ENCODE results near the gene NGF. TPM values are rescaled to one million over a fixed set of nuclear protein-coding genes. Genes with fewer than 3 reads are reported as not detected.
A peak's percentile ranks its signal among the peaks of the same experiment; 100 is the strongest.
"Not testable (repeated sequence)": the region's sequence is repeated elsewhere in the genome, so short reads cannot be mapped to it uniquely, and the experiment has no call there.

Gene NGF
- total RNA-seq, 2 donors from 2014 or later = 0.25 to 0.64 TPM

- no peak for DNase-seq
- ATAC-seq = no peak
- intact Hi-C loops (cut with DNase I, micrococcal nuclease) = no loop called here
Observed at GRCh38 chr1:115314092-115314491, 24.0 kb downstream of the NGF start.

DNA sequence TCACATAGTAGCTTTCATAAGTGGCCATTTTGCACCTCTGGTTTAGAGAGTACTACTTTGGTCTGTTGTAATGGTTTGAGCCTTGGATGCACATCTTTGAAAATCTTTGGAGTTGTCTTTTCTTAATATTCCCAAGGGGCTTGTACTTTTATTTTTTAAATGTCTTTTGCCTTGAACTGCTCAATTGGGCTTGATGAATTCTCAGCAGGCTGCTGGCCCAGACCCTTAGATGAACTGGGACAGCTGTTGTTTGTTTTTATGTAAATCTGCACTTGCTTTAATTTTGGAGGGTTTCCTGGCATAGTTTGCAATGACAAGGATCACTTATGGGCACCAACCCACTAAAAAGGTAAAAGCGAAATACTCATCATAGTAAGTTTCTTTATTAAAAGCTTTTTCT lies 24.9 kb downstream of the NGF start:
- intact Hi-C loops (cut with DNase I, micrococcal nuclease) = no loop called here
- no peak for DNase-seq
- no peak for ATAC-seq

DNA sequence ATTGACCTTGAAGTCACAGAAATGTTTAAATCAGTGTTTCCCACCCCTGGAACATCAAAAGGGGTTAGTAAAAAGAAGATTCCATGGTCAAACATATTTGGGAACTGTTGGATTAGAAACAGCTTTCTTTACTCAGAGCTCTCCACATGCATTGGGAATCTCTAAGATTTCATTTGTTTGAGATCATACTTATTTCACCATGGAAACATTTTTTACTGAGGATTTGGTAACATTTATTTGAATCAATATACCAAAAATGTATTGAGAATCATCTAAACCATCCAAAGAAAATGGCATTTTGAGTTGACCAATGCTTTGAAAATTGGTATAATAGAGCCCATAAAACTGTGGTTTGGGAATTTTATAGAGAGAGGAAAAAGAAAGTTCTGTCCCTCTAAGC lies 25.3 kb downstream of the NGF start:
- ATAC-seq (no peak), DNase-seq (no peak)
- intact Hi-C loops (cut with DNase I, micrococcal nuclease) = no loop called here

- DNase-seq = no peak
- intact Hi-C loops (cut with DNase I, micrococcal nuclease) = no loop called here
- no peak for ATAC-seq
Observed at GRCh38 chr1:115311474-115311989, 26.5 kb downstream of the NGF start.

DNA sequence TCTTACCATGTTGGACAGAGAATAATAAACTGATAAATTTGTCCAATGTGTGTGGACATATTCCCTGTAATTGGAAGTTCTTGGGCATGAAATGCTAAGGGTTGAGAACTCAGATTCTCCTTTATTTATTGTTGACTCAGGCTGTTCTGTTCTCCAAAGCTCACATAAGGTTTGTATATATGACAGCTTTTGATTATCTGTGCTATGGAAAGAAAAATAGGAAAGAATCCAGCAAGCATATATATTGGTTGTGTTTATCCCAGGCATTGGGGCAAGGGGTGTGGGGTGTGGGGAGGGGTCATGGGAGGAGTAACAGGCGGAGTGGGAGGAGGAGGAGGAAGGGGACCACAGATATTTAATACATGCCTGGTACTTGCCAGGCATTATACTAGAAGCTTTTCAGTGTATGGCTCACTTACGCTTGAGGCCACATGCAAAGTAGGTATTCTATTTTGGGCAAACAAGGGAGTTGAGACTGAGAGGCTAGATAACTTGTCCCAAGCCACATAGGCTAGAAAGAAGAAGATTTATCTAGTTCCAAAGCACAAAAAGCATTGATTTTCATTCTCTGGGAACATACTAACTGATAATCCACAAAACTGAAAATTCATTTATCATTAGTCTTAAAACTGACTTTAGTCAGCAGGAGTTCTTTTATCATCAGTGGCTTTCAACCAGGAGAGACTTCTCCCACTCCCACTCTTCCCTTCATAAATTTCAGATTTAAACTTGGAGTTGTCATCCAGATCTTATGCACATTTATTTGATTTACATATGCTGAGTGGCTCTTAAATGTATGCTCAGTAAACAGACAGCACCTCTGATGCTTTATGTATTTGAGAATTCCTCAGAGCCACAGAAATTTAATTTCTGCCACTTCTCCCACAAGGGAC lies 27.2 kb downstream of the NGF start:
- intact Hi-C loops (cut with DNase I, micrococcal nuclease) = no loop called here
- DNase-seq (no peak), ATAC-seq (no peak)

DNA sequence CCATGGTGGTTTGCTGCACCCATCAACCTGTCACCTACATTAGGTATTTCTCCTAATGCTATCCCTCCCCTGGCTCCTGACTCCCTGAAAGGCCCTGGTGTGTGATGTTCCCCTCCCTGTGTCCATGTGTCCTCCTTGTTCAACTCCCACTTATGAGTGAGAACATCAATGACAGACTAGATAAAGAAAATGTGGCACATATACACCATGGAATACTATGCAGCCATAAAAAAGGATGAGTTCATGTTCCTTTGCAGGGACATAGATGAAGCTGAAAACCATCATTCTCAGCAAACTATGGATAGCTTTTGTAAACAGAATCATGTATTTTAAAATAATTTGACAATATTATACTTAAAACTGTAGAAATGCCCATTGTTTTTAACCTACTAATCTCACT lies 28.5 kb downstream of the NGF start:
- intact Hi-C loops (cut with DNase I, micrococcal nuclease); DNase-seq; ATAC-seq: not testable (repeated sequence)

GRCh38 chr1:115308969-115309368 lies 29.1 kb downstream of the NGF start:
- no peak for ATAC-seq
- intact Hi-C loops (cut with DNase I, micrococcal nuclease) = no loop called here

GRCh38 chr1:115307661-115308060 lies 30.4 kb downstream of the NGF start:
- DNase-seq (no peak), ATAC-seq (no peak)
- intact Hi-C loops (cut with DNase I, micrococcal nuclease) = no loop called here

More at GRCh38 chr1:115308969-115309368, 29.1 kb downstream of the NGF start:
- DNase-seq = no peak

GRCh38 chr1:115306146-115306545 lies 31.9 kb downstream of the NGF start:
- intact Hi-C loops (cut with DNase I, micrococcal nuclease) = no loop called here
- ATAC-seq (no peak), DNase-seq (no peak)

DNA sequence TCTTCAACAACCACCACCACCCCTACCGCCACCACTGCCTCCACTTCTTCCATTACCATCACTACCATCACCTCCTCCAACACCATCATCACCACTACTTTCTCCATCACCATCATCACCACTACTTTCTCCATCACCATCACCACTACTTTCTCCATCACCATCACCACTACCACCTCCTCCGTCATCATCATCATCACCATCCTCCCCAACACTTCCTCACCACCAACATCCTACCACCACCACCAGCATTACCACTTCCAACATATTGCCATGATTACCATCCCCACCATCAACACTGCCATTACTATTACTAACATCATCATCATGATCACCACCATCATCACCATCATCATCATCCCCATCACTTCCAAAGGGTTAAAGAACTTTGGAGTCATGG lies 34.7 kb downstream of the NGF start:
- no peak for DNase-seq
- no peak for ATAC-seq
- intact Hi-C loops (cut with DNase I, micrococcal nuclease) = no loop called here

DNA sequence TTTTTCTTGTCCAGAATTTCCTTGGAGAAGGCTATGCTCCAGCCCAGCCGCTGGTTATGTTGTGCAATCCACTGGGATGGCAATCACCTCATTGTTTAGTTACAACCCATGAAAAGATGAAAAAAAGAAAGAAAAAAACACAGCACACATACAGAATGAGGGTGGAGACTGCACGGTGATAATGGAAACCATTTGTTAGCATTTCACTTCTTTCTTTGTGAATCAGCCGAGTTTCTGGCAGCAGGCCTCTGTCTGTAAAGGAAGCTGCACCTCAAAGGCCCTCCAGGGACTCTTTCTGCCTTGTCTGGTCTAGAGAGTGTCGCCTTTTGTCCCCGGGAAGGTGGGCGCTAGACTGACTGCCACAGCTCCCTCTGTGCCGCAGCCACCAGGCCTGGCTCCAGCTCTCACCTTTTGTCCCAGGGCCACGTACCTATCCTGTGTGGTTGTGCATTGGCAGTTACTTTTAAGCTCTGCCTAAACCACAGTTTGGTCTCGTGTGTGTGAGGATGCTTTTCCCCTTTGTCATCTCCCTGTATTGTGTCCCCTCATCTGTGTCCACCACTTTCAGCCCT lies 35.6 kb downstream of the NGF start:
- ATAC-seq (no peak), DNase-seq (no peak)
- intact Hi-C loops (cut with DNase I, micrococcal nuclease) = no loop called here

DNA sequence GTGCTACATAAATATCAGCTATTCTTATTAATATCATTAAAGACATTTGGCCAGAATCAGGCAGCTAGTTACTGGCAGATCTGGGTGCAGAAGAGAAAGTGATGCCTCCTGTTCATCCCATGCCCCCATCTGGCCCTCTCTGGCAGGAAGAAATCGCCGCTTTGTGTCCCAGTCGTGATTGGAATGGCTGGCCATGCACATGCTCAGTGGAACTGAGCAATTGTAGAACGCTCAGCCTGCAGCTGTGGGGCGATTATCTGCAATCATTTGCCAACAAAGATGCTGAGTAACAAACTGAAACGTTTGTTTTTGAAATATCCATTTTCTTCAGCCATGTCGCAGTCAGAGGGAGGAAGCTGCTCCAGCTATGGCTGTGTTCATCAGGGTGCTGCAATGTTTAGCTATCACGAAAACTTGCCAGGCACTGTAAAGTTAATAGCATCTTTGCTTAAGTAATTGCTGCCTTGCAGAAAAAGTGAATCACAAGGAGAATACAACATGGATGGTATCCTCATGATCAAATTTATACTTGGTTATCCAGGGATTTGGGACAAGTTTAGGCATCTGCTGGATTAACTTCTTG lies 36.5 kb downstream of the NGF start:
- ATAC-seq (no peak), DNase-seq (no peak)
- intact Hi-C loops (cut with DNase I, micrococcal nuclease) = no loop called here

DNA sequence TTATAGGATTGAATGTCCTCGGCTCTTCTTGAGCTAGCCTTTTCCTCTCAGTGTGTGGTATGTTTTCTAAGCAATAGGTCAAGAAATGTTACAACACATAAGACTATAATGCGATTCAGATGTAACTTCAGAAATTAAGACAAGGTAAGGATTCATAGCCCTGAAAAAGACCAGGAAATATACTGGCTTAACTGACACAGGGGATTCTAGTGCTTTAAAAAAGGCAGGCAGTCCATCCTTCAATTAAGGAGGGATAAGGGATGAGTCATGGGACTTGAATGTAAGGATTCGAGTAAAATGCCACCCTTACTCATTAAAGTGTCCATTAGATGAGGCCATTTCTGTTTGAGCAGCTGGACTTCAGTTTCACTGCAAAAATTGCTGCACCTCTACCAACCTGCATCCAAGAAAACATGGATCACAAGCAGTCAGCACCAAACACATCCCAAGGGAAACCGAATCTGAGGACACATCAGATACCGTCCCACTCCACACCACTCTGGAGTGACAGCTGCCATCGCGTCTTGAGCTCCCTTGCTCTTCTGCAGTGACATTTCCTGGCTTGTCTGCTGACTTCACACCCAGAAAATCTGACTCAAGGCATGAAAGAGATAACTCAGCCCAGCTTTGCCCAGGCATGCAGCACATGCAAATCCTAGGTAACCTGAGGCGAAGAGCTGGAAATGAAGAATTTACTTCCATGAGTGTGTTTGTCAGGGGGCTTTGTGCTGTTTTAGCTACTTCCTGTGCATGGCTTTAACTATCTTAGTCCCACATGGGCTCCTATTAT lies 37.8 kb downstream of the NGF start:
- intact Hi-C loops (cut with DNase I, micrococcal nuclease) = no loop called here
- ATAC-seq (no peak), DNase-seq (no peak)

DNA sequence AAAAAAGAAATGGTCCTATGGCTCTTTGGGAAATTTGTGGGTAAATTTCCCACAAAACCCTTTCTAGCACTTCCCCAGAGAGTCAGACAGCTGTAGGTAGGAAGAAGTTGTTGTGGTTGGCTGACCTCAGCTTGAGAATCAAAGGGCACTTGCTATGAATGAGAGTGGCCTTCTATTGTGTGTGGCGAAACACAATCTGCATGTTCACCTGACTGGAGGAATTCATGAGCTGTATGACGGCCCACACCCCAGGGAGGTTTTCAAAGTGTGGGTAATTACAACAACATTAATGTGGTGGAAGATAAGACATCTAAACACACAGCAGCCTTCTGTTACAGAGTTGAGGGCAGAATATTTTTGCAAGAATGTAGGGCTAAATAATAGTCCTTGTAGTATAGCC lies 38.8 kb downstream of the NGF start:
- ATAC-seq = peak; percentile 99
- DNase-seq = no peak
- intact Hi-C loops (cut with DNase I, micrococcal nuclease) = no loop called here

DNA sequence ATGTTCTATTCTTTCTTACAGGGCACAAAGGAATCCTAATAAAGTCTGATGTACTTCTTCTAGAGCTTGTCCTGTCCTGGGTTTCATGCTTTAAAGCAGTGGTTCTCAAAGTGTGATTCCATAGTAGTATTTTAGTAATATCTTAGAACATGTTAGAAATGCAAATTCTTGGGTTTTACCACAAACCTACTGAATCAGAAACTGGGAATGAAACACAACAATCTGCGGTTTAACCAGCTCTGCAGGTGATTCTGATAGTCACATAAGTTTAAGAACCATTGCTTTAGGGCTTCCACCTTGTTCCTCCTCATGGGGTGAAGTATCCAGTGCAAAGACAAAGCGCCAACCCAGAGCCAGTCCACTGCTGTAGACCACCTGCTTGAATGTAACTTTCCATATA lies 41.1 kb downstream of the NGF start:
- ATAC-seq (no peak), DNase-seq (no peak)
- intact Hi-C loops (cut with DNase I, micrococcal nuclease) = no loop called here

DNA sequence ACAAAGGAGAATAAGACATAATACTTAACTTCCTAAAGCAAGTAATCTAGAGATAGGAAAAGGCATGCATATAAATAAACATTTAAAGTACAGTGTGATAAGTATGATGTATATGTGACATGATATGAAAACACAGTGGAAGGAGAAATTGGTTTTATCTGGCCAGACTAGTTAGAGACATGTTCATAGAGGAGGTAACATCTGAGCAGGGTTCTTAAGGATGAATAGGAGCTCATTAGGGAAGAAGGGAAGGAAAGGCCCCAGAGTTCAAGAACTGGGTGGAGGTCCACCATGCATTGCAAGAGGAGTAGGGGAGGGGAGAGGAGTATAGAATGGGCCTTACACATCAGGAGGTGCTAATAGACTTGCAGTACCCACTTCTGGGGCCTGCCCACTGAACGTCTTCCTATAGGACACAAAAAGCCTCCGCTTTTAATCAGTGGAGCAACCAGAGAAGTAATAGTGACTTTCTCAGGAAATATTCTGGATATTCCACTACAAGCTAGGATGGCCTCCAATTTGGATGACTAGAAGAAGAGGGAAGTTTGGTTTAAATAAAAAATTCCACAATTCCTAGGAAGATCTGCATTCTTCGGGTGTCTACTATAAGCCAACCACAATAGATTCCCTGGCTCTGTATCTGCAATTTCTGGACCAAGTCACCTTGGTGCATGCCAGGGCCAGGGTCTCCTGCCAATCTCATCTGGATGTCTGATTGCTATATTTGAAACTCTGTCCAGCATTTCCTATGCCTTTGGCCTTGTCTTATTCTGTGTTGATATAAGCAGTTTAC lies 41.9 kb downstream of the NGF start:
- intact Hi-C loops (cut with DNase I, micrococcal nuclease) = no loop called here
- no peak for DNase-seq
- ATAC-seq = no peak

DNA sequence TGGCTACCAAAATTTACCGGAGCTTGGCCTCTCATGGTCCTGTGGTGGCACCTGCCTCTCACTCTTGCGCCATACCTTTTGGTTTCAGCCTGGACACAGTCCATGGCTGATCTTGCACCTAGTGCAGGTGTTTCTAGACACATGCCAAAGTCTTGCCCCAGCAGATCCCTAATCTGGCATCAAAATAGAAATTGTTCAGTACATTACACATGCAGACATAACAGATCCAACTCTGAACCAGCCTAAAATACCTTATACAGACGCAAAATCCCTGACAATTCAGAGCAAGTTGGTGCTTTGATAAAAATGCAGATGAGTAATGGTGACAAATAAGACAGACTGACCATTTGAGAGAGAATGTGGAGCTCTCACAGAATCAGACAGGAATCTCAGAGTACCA lies 44.1 kb downstream of the NGF start:
- no peak for DNase-seq
- intact Hi-C loops (cut with DNase I, micrococcal nuclease) = no loop called here
- no peak for ATAC-seq

GRCh38 chr1:115293006-115293405 lies 45.0 kb downstream of the NGF start:
- intact Hi-C loops (cut with DNase I, micrococcal nuclease) = no loop called here
- DNase-seq (no peak), ATAC-seq (no peak)

GRCh38 chr1:115291741-115292140 lies 46.3 kb downstream of the NGF start:
- no peak for DNase-seq
- intact Hi-C loops (cut with DNase I, micrococcal nuclease) = no loop called here
- ATAC-seq = no peak

All from left colon (tissue), 2 donors.